Activated T-cell treated with anti-CD3 and anti-CD28 coated beads, Interleukin-2, amount 50 U/mL, for 48 hours (primary cell): Measurements from ENCODE around the gene MYO9A.
"Not testable (repeated sequence)": the region's sequence is repeated elsewhere in the genome, so short reads cannot be mapped to it uniquely, and the experiment has no call there.

ENCODE experiments used
- DNase-seq, 2 experiments: peaks; one replicate each; pipeline ENCODE4 v3.0.0-alpha.2; 2020

MYO9A gene

GRCh38 chr15:72034859-72035650, 82.9 kb downstream of the MYO9A start:
- DNase-seq: no peak

DNA sequence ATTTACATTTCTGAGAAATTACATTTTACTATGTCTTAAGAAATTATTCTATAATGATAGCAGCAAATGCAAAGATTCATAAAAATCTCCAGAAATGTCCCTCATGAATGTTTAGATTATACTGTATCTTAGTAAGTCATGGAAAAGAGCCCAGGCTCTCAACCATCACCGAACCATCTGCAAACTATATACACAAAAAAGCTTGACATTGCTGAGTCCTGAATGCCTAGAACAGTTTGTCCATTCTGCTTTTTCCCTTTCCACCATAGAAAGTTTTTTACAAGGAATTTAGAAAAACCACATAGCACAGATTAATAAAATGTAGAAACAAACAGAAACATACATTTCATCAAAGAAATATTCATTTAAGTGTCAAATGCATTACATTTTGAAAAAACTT, 83.6 kb downstream of the MYO9A start:
- no peak for DNase-seq

GRCh38 chr15:72033711-72034110, 84.2 kb downstream of the MYO9A start:
- no peak for DNase-seq

GRCh38 chr15:72033285-72033684, 84.7 kb downstream of the MYO9A start:
- no peak for DNase-seq

DNA sequence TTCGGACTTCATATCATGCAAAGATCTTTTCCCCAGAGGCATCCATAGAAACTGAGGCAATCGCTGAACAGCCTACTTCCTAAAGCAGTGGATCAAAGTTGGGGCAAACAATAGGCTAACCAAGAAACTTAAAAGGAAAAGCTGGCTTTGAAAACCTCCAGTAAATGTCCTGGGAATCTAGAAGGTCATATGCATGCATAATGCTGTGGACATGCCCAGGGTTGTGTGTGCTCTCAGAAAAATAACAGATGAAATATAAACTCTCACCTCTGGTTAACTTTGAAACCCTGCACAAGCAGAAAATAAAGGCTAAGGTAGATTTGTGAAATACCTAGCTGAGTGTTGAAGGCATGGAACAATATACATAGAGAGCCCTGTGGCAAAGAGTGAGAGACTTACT, 96.3 kb downstream of the MYO9A start:
- DNase-seq: no peak

DNA sequence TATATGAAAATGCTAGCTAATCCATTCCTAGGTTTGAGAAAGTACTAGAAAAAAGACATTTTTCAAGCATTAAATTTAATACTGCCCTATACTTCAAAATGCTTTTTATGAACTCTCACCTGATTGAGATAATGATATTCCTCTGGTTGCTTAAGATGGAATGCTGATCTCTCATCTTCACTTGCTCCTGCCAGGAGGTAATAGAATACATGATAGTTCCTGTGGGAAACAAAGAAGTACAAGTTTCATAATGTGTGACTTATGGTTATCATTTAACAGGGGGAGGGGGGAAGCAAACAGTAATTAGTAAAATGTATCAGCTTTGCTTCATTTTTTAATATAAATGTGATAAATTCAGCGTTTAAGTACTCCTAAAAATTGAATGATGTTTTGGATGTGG, 97.2 kb downstream of the MYO9A start:
- DNase-seq: no peak

DNA sequence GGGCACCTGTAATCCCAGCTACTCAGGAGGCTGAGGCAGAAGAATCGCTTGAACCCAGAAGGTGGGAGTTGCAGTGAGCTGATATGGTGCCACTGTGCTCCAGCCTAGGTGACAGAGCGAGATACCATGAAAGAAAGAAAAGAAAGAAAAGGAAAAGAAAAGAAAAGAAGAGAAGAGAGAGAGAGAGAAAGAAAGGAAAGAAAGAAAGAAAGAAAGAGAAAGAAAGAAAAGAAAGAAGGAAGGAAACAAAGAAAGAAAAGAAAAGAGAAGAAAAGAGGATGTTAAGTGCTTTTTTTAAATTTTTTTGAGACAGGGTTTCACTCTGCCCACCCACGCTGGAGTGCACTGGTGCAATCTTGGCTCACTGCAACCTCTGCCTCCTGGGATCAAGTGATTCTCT, 103.4 kb downstream of the MYO9A start:
- not testable (repeated sequence) for DNase-seq

DNA sequence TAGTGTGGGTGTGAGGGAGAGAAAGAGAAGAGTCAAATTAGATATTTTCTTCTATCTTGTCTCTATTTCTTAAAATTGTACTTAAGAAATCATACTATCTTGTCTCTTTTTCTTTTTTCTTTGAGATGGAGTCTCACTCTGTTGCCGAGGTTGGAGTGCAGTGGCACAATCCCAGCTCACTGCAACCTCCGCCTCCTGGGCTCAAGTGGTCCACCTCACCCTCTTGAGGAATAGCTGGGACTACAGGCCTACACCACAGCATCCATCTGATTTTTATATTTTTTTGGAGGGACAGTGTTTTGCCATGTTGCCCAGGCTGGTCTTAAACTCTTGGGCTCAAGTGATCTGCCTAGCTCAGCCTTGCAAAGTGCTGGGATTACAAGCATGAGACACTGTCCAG, 104.2 kb downstream of the MYO9A start:
- DNase-seq: no peak

GRCh38 chr15:72011302-72011942, 106.5 kb downstream of the MYO9A start:
- DNase-seq: no peak

GRCh38 chr15:72009222-72009621, 108.7 kb downstream of the MYO9A start:
- DNase-seq: no peak

DNA sequence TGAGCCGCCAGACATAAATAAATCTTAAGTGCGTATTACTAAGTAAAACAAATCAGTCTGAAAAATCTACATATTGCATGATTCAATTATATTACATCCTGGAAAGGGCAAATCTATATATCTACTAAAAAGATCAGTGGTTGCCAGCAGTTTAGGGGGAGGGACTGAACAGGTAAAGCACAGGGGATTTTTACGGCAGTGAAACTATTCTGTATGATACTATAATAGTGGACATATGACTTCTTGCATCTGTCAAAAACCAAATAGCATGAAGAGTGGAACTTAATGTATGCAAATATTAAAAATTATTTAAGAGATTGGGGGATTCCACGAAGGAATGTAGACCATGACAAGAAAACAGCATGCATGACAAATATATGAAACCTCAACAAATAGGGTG, 111.6 kb downstream of the MYO9A start:
- no peak for DNase-seq

DNA sequence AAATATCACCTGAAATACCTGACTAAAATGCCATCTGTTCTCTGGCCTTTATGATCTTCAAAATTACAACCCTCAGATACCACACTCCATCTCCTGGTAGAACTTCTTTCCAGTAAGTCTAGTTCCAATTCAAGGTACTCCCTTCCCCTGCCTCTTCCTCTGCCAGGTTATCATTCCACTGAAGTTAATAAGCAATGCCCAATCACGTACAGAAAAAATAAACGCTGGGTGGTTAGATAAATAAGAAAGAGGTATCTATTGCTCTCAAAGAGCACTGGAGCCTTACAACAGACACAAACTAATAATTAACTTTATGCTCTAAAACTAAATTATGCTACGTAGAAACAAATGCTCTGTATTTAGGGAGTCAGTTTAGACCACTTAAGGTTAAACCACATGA, 112.5 kb downstream of the MYO9A start:
- DNase-seq: no peak

- no peak for DNase-seq
Measured at GRCh38 chr15:71999807-72000206, 118.1 kb downstream of the MYO9A start.

GRCh38 chr15:71998717-71999116, 119.2 kb downstream of the MYO9A start:
- not testable (repeated sequence) for DNase-seq

DNA sequence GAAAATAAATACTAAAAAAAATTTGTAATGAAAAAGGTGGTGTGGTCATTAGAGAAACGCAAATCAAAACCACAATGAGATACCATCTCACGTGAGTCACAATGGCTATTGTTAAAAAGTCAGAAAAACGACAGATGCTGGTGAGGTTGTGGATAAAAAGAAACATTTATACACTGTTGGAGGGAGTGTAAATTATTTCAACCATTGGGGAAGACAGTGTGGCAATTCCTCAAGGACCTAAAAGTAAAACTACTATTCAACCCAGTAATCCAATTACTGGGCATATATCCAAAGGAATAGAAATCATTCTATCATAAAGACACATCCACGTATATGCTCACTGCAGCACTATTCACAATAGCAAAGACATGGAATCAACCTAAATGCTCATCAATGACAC, 120.3 kb downstream of the MYO9A start:
- no peak for DNase-seq

DNA sequence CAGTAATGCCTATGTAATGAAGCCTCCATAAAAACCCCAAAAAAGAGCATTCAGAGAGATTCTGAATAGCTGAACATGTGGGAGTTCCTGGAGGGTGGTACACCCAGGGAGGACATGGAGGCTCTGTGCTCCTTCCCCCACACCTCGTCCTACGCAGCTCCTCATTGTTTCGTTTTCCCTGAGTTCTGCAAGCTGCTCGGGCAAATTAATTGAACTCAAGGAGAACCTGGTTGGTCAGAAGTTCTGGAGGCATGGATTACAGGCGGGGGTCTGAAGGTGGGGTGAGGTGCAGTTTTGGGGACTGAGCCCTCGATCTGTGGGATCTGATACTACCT, 142.2 kb downstream of the MYO9A start:
- no peak for DNase-seq

GRCh38 chr15:71974211-71974610, 143.7 kb downstream of the MYO9A start:
- no peak for DNase-seq

GRCh38 chr15:71973366-71973765, 144.6 kb downstream of the MYO9A start:
- no peak for DNase-seq

DNA sequence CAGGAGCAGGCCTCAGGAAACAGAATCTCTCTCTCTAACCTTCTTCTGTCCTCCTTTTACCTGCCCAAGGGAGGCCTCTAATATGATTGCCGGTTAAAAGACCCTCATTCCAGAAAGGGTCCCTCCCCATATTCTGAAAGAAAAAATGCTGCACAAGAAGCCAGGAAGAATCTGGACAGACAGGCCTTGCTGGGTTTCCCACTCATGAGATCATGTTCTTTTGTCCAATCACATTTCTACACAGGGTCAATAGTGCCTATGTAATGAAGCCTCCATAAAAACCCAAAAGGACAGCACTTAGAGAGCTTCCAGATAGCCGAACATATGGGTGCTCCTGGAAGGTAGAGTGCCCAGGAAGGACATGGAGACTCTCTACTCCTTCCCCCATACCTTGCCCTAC, 146.0 kb downstream of the MYO9A start:
- no peak for DNase-seq

DNA sequence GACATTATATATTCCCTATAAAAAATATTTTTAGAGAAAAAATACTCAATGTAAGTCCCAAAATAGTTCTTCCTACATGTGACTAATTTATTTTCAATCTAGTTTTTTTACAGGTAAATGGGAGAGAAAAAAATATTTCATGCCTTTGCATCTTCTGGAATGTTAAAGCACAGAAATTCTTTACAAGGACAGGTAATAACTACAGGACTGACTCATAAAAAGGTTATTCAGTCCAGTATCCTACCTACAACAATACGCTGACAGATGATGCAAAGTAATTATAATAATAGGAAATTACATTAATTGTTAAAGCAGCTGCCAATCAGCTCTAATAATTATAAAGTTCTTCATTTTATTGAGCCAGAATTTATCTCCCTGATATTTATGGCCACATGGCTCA, 147.5 kb downstream of the MYO9A start:
- no peak for DNase-seq

DNA sequence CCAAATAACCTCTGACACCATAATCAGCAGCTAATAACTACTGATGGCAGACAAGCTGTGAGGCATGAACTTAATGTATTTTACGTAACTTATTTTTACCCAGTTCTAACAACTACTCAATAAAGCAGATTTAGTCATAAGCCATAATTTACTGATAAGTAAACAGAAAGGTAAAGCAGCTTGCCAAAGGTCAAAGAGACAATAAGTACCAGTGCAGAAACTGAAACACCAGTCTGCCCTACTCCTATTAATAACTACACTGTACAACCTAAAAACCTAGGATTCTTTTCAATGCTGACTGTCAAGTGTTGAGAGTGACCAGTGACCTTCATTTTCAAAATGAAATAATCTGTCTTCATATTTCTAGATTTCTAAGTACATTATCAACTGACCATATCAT, 155.4 kb downstream of the MYO9A start:
- no peak for DNase-seq

DNA sequence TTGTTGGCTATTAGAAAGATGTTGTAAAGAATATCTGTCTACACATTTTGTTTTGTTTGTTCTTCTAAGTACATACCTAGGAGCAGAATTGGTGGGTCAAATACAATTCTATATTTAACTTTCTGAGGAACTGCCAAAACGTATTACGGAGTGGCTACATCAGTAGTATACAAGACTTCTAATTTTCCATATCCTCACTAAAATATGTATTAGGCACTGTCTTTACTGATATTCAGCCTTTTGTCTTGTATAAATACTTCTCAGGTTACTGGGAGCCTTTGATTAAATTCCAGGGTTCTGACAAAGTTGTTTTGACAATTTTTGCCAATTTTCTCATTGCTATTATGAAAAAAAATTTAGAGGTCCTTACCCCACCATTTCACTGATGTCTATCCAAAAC, 160.9 kb downstream of the MYO9A start:
- no peak for DNase-seq

- no peak for DNase-seq
Measured at GRCh38 chr15:71951134-71951533, 166.8 kb downstream of the MYO9A start.

DNA sequence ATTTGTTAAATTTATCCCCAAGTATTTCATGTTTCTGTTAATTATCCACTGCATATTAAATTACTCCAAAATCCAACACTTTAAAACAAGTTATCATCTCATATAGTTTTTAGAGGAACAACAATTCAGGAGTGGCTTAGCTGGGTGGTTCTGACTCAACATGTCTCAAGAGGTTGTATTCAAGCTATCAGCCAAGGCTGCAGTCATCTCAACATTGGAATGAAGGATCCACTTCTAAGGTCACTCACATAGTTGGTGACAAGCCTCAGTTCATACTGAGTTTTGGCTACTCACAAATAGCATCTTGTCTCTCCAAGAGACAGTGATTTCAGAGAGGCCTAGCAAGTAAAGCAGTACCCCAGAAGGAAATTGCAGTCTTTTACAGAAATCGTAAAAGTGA, 172.9 kb downstream of the MYO9A start:
- DNase-seq: no peak

DNA sequence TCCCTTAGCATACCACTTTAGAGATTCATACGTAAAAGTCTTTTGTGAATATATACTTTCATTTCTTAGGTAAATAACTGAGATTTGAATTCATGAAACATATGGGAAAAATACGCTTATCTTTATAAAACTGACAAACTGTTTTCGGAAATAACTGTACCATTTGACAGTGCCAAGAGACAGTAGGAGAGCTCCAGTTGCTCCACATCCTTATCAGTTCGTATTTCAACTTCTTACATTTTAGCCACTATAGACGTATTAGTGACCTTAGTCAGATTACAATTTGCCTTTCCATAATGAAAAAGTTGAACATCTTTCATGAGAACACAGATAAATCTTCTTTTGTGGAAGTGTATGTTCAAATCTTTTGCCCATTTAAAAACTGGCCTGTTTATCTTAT, 174.1 kb downstream of the MYO9A start:
- DNase-seq: no peak
